Panc1 (cell line): Measurements from ENCODE around the gene CDC25B. TPM values are rescaled to one million over a fixed set of nuclear protein-coding genes. Genes with fewer than 3 reads are reported as not detected.

Source experiments
- ATAC-seq: fragments of 200-7000 bp; cut with Tn5 transposase; 2 replicates; pipeline ENCODE4 v1.9.1; 2020; ENCODE audit warnings: mild to moderate bottlenecking, moderate library complexity
- BruUV-seq: library from RNA; stranded (reverse); fragments of 400-500 nt; replicated peaks from 2 replicates; lab custom pipeline; 2021; lab: Mats Ljungman, UMichigan
- CTCF ChIA-PET: fragments of 300-600 bp; sonication (Branson Sonifier 250); formaldehyde crosslinking; loops from one replicate; lab custom pipeline; 2022; ENCODE audit warnings: antibody characterized with exemption; lab: Charles Lee
- POLR2A ChIA-PET: fragments of 300-600 bp; sonication (Branson Sonifier 250); formaldehyde crosslinking; loops from one replicate; lab custom pipeline; 2022; ENCODE audit warnings: antibody characterized with exemption; lab: Charles Lee
- DNase-seq: peaks from one replicate; pipeline ENCODE4 v3.0.0-alpha.2; 2010; ENCODE audit warnings: low read depth, low spot score
- H3K27ac ChIP-seq: 2 replicates; pipeline ENCODE4 v1.5.1; 2011; ENCODE audit warnings: mild to moderate bottlenecking, low read length, inconsistent platforms
- H3K27me3 ChIP-seq: fragments of 200-500 bp; sonication (Bioruptor generic); 2 replicates; pipeline ENCODE4 v1.6.0; 2014; ENCODE audit warnings: low read length, inconsistent platforms; ENCODE audit not compliant: control insufficient read depth, insufficient read depth
- H3K36me3 ChIP-seq: fragments of 200-500 bp; sonication (Bioruptor generic); 2 replicates; pipeline ENCODE4 v1.5.1; 2014; ENCODE audit warnings: inconsistent platforms, mild to moderate bottlenecking, low read length, moderate library complexity; ENCODE audit not compliant: control insufficient read depth, insufficient read depth
- H3K4me1 ChIP-seq: 2 replicates; pipeline ENCODE4 v1.5.1; 2011; ENCODE audit warnings: inconsistent platforms, mild to moderate bottlenecking, low read length, moderate library complexity; ENCODE audit not compliant: control insufficient read depth, insufficient read depth
- H3K4me3 ChIP-seq, 2 experiments: 2 replicates each; pipeline ENCODE4 v1.5.1; 2011 to 2012; ENCODE audit warnings: low read depth in 2 of 2, low read length in 2 of 2, mild to moderate bottlenecking in 2 of 2, inconsistent platforms in 1 of 2, moderate library complexity in 1 of 2
- H3K9me3 ChIP-seq: fragments of 200-500 bp; sonication (Bioruptor generic); 2 replicates; pipeline ENCODE4 v1.5.1; 2014; ENCODE audit warnings: low read depth, mild to moderate bottlenecking, inconsistent platforms, low read length, moderate library complexity; ENCODE audit not compliant: control insufficient read depth, insufficient read depth
- POLR2AphosphoS5 ChIP-seq: IDR thresholded peaks from 2 replicates; pipeline ENCODE4 v1.6.1; 2012; ENCODE audit warnings: mild to moderate bottlenecking, low read depth, low read length, moderate library complexity
- SIN3A ChIP-seq: IDR thresholded peaks from 2 replicates; pipeline ENCODE4 v1.6.1; 2012; ENCODE audit warnings: low read depth, mild to moderate bottlenecking, low read length, moderate library complexity, borderline replicate concordance; ENCODE audit not compliant: insufficient read depth
- TCF7L2 ChIP-seq: IDR thresholded peaks from 2 replicates; pipeline ENCODE4 v1.6.1; 2011; ENCODE audit warnings: mild to moderate bottlenecking, low read depth, low read length, inconsistent platforms
- in situ Hi-C: cut with HindIII; loops from 2 replicates; pipeline ENCODE4 v1.10.0; 2016; ENCODE audit warnings: low sequenced_read_pairs, low pct_unique_long_range_greater_than_20kb
- intact Hi-C: fragments of 100-400 bp; cut with micrococcal nuclease; formaldehyde crosslinking; loops from one replicate; pipeline ENCODE4 v1.10.0; 2022; ENCODE audit not compliant: unreplicated experiment
- total RNA-seq: library from RNA; stranded (reverse); gene quantifications from one replicate; pipeline ENCODE4 v1.2.1, GENCODE V29; 2021; ENCODE audit not compliant: unreplicated experiment
- TF ChIP-seq, protein P1 (sequence below), 2 experiments: IDR thresholded peaks; 2 replicates each; pipeline ENCODE4 v1.6.1; 2011 to 2012; ENCODE audit warnings: low read depth in 2 of 2, control low read depth in 1 of 2, low read length in 1 of 2, mild to moderate bottlenecking in 1 of 2, moderate library complexity in 1 of 2; ENCODE audit not compliant: insufficient read depth in 1 of 2
- TF ChIP-seq, protein P2 (sequence below): fragments of 450-650 bp; IDR thresholded peaks from 2 replicates; pipeline ENCODE4 v1.5.1; 2017; ENCODE audit warnings: mild to moderate bottlenecking

Gene CDC25B
- total RNA-seq, 1 experiment from 2014 or later, result 170 TPM

DNA sequence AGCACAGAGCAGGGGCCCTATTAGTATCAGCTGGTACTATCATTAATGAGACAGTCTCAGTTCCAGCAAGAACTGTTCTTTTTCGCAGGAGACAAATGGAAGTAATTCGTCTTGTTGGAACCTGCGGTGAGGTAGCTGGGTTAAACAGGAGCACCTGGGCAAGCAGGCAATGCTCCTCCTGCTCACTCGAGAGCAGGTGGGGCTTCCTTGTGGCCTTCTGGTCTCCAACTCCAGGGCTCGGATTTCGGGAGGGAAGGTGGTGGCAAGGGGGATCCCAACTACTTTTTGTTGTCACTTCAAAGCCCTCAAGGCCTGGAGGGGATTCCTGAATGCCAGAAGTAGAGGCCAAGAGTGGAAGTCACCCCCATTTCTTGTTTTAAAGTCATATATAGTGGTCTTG, 13.5 kb upstream of the CDC25B start:
- H3K27ac ChIP-seq, result no peak overlapping the region
- DNase-seq, result no peak
- POLR2A ChIA-PET, result no interaction called here
- H3K4me1 ChIP-seq, result peaks cover 24% of the 10 kb centered on the region
- no TSS peak for BruUV-seq
- TF ChIP-seq TCF7L2 (no peak), SIN3A (no peak), POLR2AphosphoS5 (no peak)
- TF ChIP-seq, protein P1, sequence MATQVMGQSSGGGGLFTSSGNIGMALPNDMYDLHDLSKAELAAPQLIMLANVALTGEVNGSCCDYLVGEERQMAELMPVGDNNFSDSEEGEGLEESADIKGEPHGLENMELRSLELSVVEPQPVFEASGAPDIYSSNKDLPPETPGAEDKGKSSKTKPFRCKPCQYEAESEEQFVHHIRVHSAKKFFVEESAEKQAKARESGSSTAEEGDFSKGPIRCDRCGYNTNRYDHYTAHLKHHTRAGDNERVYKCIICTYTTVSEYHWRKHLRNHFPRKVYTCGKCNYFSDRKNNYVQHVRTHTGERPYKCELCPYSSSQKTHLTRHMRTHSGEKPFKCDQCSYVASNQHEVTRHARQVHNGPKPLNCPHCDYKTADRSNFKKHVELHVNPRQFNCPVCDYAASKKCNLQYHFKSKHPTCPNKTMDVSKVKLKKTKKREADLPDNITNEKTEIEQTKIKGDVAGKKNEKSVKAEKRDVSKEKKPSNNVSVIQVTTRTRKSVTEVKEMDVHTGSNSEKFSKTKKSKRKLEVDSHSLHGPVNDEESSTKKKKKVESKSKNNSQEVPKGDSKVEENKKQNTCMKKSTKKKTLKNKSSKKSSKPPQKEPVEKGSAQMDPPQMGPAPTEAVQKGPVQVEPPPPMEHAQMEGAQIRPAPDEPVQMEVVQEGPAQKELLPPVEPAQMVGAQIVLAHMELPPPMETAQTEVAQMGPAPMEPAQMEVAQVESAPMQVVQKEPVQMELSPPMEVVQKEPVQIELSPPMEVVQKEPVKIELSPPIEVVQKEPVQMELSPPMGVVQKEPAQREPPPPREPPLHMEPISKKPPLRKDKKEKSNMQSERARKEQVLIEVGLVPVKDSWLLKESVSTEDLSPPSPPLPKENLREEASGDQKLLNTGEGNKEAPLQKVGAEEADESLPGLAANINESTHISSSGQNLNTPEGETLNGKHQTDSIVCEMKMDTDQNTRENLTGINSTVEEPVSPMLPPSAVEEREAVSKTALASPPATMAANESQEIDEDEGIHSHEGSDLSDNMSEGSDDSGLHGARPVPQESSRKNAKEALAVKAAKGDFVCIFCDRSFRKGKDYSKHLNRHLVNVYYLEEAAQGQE (IDR thresholded peaks at IDR 0.05; ENCODE audit: insufficient read depth in 1 of 2, low read depth in 2 of 2, low read length in 1 of 2), result no peak
- TF ChIP-seq, protein P2, sequence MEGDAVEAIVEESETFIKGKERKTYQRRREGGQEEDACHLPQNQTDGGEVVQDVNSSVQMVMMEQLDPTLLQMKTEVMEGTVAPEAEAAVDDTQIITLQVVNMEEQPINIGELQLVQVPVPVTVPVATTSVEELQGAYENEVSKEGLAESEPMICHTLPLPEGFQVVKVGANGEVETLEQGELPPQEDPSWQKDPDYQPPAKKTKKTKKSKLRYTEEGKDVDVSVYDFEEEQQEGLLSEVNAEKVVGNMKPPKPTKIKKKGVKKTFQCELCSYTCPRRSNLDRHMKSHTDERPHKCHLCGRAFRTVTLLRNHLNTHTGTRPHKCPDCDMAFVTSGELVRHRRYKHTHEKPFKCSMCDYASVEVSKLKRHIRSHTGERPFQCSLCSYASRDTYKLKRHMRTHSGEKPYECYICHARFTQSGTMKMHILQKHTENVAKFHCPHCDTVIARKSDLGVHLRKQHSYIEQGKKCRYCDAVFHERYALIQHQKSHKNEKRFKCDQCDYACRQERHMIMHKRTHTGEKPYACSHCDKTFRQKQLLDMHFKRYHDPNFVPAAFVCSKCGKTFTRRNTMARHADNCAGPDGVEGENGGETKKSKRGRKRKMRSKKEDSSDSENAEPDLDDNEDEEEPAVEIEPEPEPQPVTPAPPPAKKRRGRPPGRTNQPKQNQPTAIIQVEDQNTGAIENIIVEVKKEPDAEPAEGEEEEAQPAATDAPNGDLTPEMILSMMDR, result no peak
- no peaks in the 10 kb centered on the region for H3K36me3 ChIP-seq
- H3K4me3 ChIP-seq, result no peak overlapping the region
- no peaks in the 10 kb centered on the region for H3K27me3 ChIP-seq
- intact Hi-C loops (no loop called here), in situ Hi-C loops (no loop called here)
- ATAC-seq, result no peak
- H3K9me3 ChIP-seq, result no peaks in the 10 kb centered on the region
- CTCF ChIA-PET, result interaction anchor here (0.9 kb wide), 1 partner anchor 72 kb away, joined by 3 read pairs; no protein-coding TSS in a partner anchor

DNA sequence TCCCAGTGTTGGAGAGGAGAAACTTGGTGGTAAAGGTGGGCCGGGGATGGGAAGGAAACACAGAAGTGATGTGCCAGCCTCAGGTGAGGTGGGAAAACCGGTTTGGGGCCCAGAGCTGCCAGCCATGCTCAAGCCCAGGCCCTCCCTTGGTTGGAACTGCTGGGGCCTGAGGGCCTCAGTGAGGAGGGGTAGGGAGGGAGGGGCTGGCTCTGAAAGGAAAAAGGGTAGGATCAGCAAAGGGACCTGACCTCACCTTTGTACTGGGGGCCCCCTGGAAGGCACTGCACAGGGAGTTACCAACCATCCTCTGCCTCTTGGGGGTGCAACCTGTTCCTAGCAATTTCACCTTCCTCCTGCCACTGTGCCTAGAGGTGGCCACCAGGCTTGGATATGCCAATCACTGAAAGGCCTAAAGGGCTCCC, 13.0 kb upstream of the CDC25B start:
- Histone ChIP-seq H3K4me3 (no peak overlapping the region), H3K36me3 (no peaks in the 10 kb centered on the region), H3K27me3 (no peaks in the 10 kb centered on the region), H3K9me3 (no peaks in the 10 kb centered on the region), H3K4me1 (peaks cover 24% of the 10 kb centered on the region), H3K27ac (no peak overlapping the region)
- in situ Hi-C loops, result no loop called here
- DNase-seq (no peak), ATAC-seq (no peak)
- POLR2A ChIA-PET, result interaction anchor here (0.5 kb wide), 1 partner anchor 101 kb away, joined by 4 read pairs; no protein-coding TSS in a partner anchor
- CTCF ChIA-PET, result no interaction called here
- intact Hi-C loops, result no loop called here
- no peak for TF ChIP-seq TCF7L2
- no TSS peak for BruUV-seq

DNA sequence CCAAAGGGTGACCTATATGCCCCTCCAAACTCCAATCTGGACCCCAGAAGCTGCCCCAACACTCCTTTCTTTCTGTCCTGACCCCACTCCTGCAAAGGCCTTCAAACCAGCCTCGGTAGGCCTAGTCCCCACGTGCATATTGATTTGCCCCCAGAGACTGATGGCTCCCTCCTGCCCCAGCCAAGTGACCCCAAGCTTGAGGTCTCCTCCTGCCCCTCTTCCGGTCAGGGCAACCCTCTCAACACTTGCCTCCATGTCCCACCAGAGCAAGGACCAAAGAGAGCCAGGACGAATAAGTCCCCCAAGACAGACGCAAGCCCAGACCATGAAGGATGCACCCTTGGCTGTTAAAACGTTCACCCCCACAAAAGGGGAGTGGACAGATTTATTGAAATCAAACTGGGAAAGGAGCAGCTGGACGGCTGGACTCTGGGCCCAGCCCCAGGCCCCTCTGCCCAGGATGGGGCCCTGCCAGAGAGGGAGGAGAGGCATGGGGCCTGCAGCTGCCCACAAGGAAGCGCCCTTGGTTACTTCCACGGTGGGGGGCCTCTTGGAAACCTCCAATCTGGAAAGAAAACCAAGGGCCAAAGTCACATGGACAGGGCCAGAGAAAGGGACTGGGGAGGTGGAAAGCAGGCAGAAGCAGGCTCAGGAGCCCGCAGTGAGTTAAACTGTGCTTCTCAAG, 12.5 kb upstream of the CDC25B start:
- no peaks in the 10 kb centered on the region for H3K9me3 ChIP-seq
- H3K27me3 ChIP-seq, result no peaks in the 10 kb centered on the region
- intact Hi-C loops (no loop called here), in situ Hi-C loops (no loop called here)
- H3K27ac ChIP-seq, result no peak overlapping the region
- TF ChIP-seq SIN3A (no peak), TCF7L2 (no peak), POLR2AphosphoS5 (no peak)
- TF ChIP-seq, protein P2, result no peak
- TF ChIP-seq, protein P1 (IDR thresholded peaks at IDR 0.05; ENCODE audit: insufficient read depth in 1 of 2, low read depth in 2 of 2, low read length in 1 of 2), result no peak
- POLR2A ChIA-PET, result interaction anchor here (0.5 kb wide), 1 partner anchor 102 kb away, joined by 4 read pairs; no protein-coding TSS in a partner anchor
- H3K36me3 ChIP-seq, result no peaks in the 10 kb centered on the region
- no peak for DNase-seq
- CTCF ChIA-PET, result interaction anchor here (1.0 kb wide), 1 partner anchor 72 kb away, joined by 3 read pairs; no protein-coding TSS in a partner anchor
- no TSS peak for BruUV-seq
- peaks cover 21% of the 10 kb centered on the region for H3K4me1 ChIP-seq
- no peak overlapping the region for H3K4me3 ChIP-seq
- no peak for ATAC-seq
